Uterus (tissue), 4 donors: Measurements from ENCODE around the gene TTC23. TPM values are rescaled to one million over a fixed set of nuclear protein-coding genes. Genes with fewer than 3 reads are reported as not detected.

ENCODE experiments used
- DNase-seq, 2 donors: peaks; one replicate each; pipeline ENCODE4 v3.0.0-alpha.2; 2019 to 2020
- H3K27ac ChIP-seq, 2 donors: fragments of 200-600 bp; sonication (generic); 1 replicate in 1 of 2; 2 replicates in 1 of 2; pipeline ENCODE4 v1.5.1; 2016 to 2018
- H3K27me3 ChIP-seq, 2 donors: fragments of 200-600 bp; sonication (generic); one replicate each; pipeline ENCODE4 v1.5.1; 2018 to 2019; ENCODE audit warnings: control low read depth in 1 of 2
- H3K36me3 ChIP-seq, 2 donors: fragments of 200-600 bp; sonication (generic); one replicate each; pipeline ENCODE4 v1.5.1; 2019; ENCODE audit warnings: control low read depth in 1 of 2
- H3K4me1 ChIP-seq, 2 donors: fragments of 200-600 bp; sonication (generic); one replicate each; pipeline ENCODE4 v1.5.1; 2018 to 2019; ENCODE audit warnings: control low read depth in 1 of 2
- H3K4me3 ChIP-seq, 2 donors: fragments of 200-600 bp; sonication (generic); 1 replicate in 1 of 2; 2 replicates in 1 of 2; pipeline ENCODE4 v1.5.1; 2018 to 2019; ENCODE audit warnings: mild to moderate bottlenecking in 1 of 2
- H3K9me3 ChIP-seq, 2 donors: fragments of 200-600 bp; sonication (generic); one replicate each; pipeline ENCODE4 v1.5.1; 2019; ENCODE audit warnings: control low read depth in 1 of 2
- POLR2A ChIP-seq, 2 donors: fragments of 450-650 bp; IDR thresholded peaks; one replicate each; pipeline ENCODE4 v1.6.1; 2016; ENCODE audit warnings: antibody characterized with exemption in 2 of 2, mild to moderate bottlenecking in 1 of 2, moderate library complexity in 1 of 2
- intact Hi-C: fragments of 100-400 bp; cut with DNase I; formaldehyde crosslinking; loops from one replicate; pipeline ENCODE4 v1.15.1; 2023; ENCODE audit warnings: low total_unique reads
- total RNA-seq, 4 donors: library from RNA; depleted of rRNA in 3 of 4; stranded (reverse); fragments of >200 nt in 3 of 4; gene quantifications; one replicate each; pipeline versions ENCODE4 v1.1.0 to v1.2.4, GENCODE V29; 2014 to 2023
- TF ChIP-seq, protein P1 (sequence below), 4 experiments: fragments of 200-600 bp in 2 of 4; fragments of 450-650 bp in 2 of 4; sonication (generic) in 2 of 4; IDR thresholded peaks; one replicate each; pipeline ENCODE4 v1.5.1; 2016 to 2019; ENCODE audit warnings: antibody characterized with exemption in 4 of 4, mild to moderate bottlenecking in 2 of 4, moderate library complexity in 1 of 4
- donor health status: DM: yes; HTN: yes; CAD: no.

Gene TTC23
- total RNA-seq, 4 donors from 2014 or later: 10.0 to 54.1 (median 31.0) TPM

DNA sequence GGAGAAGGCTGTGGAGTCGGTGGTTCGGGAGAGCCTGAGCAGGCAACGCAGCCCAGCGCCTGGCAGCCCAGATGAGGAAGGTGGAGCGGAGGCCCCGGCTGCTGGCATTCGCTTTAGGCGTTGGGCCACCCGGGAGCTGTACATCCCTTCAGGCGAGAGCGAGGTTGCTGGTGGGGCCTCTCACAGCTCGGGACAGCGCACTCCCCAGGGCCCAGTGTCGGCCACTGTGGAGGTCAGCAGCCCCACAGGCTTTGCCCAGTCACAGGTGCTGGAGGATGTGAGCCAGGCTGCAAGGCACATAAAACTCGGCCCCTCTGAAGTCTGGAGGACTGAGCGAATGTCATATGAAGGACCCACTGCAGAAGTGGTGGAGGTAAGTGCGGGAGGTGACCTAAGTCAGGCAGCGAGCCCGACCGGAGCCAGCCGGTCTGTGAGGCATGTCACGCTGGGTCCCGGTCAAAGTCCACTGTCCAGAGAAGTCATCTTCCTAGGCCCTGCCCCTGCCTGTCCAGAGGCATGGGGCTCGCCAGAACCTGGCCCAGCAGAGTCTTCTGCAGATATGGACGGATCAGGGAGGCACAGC is 117.8 kb downstream of the TTC23 start:
- Histone ChIP-seq H3K27me3 (no peaks in the 10 kb centered on the region), H3K36me3 (no peaks in the 10 kb centered on the region), H3K9me3 (no peaks in the 10 kb centered on the region), H3K27ac (no peak overlapping the region), H3K4me1 (no peaks in the 10 kb centered on the region), H3K4me3 (no peak overlapping the region)
- DNase-seq: no peak
- intact Hi-C loops: no loop called here
- TF ChIP-seq, protein P1, sequence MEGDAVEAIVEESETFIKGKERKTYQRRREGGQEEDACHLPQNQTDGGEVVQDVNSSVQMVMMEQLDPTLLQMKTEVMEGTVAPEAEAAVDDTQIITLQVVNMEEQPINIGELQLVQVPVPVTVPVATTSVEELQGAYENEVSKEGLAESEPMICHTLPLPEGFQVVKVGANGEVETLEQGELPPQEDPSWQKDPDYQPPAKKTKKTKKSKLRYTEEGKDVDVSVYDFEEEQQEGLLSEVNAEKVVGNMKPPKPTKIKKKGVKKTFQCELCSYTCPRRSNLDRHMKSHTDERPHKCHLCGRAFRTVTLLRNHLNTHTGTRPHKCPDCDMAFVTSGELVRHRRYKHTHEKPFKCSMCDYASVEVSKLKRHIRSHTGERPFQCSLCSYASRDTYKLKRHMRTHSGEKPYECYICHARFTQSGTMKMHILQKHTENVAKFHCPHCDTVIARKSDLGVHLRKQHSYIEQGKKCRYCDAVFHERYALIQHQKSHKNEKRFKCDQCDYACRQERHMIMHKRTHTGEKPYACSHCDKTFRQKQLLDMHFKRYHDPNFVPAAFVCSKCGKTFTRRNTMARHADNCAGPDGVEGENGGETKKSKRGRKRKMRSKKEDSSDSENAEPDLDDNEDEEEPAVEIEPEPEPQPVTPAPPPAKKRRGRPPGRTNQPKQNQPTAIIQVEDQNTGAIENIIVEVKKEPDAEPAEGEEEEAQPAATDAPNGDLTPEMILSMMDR (IDR thresholded peaks at IDR 0.05): no peak
- no peak for TF ChIP-seq POLR2A (IDR thresholded peaks at IDR 0.05)

DNA sequence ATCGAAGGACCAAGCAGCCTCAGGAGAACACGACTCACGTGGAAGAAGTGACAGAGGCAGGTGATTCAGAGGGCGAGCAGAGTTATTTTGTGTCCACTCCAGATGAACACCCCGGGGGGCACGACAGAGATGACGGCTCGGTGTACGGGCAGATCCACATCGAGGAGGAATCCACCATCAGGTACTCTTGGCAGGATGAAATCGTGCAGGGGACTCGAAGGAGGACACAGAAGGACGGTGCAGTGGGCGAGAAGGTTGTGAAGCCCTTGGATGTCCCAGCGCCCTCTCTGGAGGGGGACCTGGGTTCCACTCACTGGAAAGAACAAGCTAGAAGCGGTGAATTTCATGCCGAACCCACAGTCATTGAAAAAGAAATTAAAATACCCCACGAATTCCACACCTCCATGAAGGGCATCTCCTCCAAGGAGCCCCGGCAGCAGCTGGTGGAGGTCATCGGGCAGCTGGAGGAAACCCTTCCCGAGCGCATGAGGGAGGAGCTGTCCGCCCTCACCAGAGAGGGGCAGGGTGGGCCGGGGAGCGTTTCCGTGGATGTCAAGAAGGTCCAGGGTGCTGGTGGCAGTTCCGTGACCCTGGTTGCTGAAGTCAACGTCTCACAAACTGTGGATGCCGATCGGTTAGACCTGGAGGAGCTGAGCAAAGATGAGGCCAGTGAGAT is 118.5 kb downstream of the TTC23 start:
- H3K4me3 ChIP-seq: no peak overlapping the region
- H3K36me3 ChIP-seq: no peaks in the 10 kb centered on the region
- no peak overlapping the region for H3K27ac ChIP-seq

DNA sequence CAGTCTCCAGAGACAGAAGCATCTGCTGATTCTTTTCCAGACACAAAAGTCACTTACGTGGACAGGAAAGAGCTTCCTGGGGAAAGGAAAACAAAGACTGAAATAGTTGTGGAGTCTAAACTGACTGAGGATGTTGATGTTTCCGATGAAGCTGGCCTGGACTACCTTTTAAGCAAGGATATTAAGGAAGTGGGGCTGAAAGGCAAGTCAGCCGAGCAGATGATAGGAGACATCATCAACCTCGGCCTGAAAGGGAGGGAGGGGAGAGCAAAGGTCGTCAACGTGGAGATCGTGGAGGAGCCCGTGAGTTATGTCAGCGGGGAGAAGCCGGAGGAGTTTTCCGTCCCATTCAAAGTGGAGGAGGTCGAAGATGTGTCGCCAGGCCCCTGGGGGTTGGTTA is 119.1 kb downstream of the TTC23 start:
- intact Hi-C loops: no loop called here
- Histone ChIP-seq H3K9me3 (no peaks in the 10 kb centered on the region), H3K27me3 (no peaks in the 10 kb centered on the region), H3K4me1 (no peaks in the 10 kb centered on the region), H3K4me3 (no peak overlapping the region), H3K36me3 (no peaks in the 10 kb centered on the region), H3K27ac (no peak overlapping the region)
- TF ChIP-seq POLR2A (IDR thresholded peaks at IDR 0.05): no peak
- TF ChIP-seq, protein P1 (IDR thresholded peaks at IDR 0.05): no peak
- no peak for DNase-seq

More for the DNA sequence above, 118.5 kb downstream of the TTC23 start:
- intact Hi-C loops: no loop called here
- H3K27me3 ChIP-seq: no peaks in the 10 kb centered on the region
- no peaks in the 10 kb centered on the region for H3K9me3 ChIP-seq
- H3K4me1 ChIP-seq: no peaks in the 10 kb centered on the region
- no peak for DNase-seq
- TF ChIP-seq POLR2A (IDR thresholded peaks at IDR 0.05): no peak
- TF ChIP-seq, protein P1 (IDR thresholded peaks at IDR 0.05): no peak

DNA sequence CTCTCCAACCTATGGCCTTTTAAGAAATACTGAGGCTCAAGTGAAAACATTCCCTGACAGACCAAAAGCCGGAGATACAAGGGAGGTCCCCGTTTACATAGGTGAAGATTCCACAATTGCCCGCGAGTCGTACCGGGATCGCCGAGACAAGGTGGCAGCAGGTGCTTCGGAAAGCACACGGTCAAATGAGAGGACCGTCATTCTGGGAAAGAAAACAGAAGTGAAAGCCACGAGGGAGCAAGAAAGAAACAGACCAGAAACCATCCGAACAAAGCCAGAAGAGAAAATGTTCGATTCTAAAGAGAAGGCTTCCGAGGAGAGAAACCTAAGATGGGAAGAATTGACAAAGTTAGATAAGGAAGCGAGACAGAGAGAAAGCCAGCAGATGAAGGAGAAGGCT is 119.7 kb downstream of the TTC23 start:
- DNase-seq: no peak
- no peak for TF ChIP-seq POLR2A (IDR thresholded peaks at IDR 0.05)
- TF ChIP-seq, protein P1 (IDR thresholded peaks at IDR 0.05): no peak
- Histone ChIP-seq H3K36me3 (no peaks in the 10 kb centered on the region), H3K27me3 (no peaks in the 10 kb centered on the region), H3K9me3 (no peaks in the 10 kb centered on the region), H3K4me3 (no peak overlapping the region), H3K4me1 (peaks cover 0 to under 1% of the 10 kb centered on the region in 2 donors), H3K27ac (no peak overlapping the region)
- intact Hi-C loops: no loop called here

DNA sequence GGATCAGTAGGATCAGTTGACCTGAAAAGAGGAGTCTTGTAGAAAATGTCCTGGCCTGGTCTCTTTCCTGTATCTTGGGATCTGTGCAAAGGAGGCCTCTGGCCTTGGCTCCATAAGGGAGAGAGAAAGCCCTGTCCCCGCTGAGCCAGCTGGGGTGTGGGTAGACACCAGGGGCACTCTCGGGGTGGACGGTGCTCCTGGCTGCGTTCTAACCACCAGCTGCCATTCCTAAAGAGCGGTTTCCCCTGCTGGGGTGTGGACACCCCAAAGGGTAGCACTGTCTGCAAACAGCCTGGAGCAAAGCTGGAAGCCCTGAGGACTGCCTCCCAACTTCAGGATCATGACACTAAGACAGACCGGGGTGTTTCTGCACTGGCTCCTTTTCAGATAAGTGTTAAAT is 121.0 kb downstream of the TTC23 start:
- H3K4me3 ChIP-seq: no peak overlapping the region
- no peak for DNase-seq
- H3K36me3 ChIP-seq: no peaks in the 10 kb centered on the region
- H3K27me3 ChIP-seq: no peaks in the 10 kb centered on the region
- no peak for TF ChIP-seq POLR2A (IDR thresholded peaks at IDR 0.05)
- TF ChIP-seq, protein P1 (IDR thresholded peaks at IDR 0.05): no peak
- H3K9me3 ChIP-seq: no peaks in the 10 kb centered on the region
- intact Hi-C loops: no loop called here
- H3K4me1 ChIP-seq: peaks cover 4 to 13% of the 10 kb centered on the region in 2 donors
- no peak overlapping the region for H3K27ac ChIP-seq
